SK-N-SH treated with all-trans-retinoic acid at 6 μM for 48 hours (cell line): ENCODE measurements around the gene MGLL.

ENCODE experiments used
- ARNTL ChIP-seq: fragments of 450-650 bp; formaldehyde crosslinking; IDR thresholded peaks from 2 replicates; pipeline ENCODE4 v1.5.0; 2020; ENCODE audit warnings: low read depth, mild to moderate bottlenecking, moderate library complexity, borderline replicate concordance
- CREB5 ChIP-seq: fragments of 250-450 bp; sonication (Bioruptor Pico); IDR thresholded peaks from 2 replicates; pipeline ENCODE4 v1.5.1; 2020; ENCODE audit warnings: low read depth, mild to moderate bottlenecking, moderate library complexity
- ESRRG ChIP-seq: fragments of 250-450 bp; sonication (Bioruptor Pico); IDR thresholded peaks from 2 replicates; pipeline ENCODE4 v1.6.1; 2021; ENCODE audit warnings: mild to moderate bottlenecking
- ISL1 ChIP-seq: fragments of 250-450 bp; sonication (Bioruptor Pico); IDR thresholded peaks from 2 replicates; pipeline ENCODE4 v2.1.2; 2022; ENCODE audit warnings: mild to moderate bottlenecking, moderate library complexity
- OSR1 ChIP-seq: fragments of 250-450 bp; sonication (Bioruptor Pico); IDR thresholded peaks from 2 replicates; pipeline ENCODE4 v1.8.0; 2022; ENCODE audit warnings: moderate library complexity, mild to moderate bottlenecking, inconsistent platforms
- PATZ1 ChIP-seq: fragments of 250-450 bp; sonication (Bioruptor Pico); IDR thresholded peaks from 2 replicates; pipeline ENCODE4 v1.8.0; 2020; ENCODE audit warnings: mild to moderate bottlenecking, moderate library complexity, borderline replicate concordance
- RARB ChIP-seq: fragments of 250-450 bp; sonication (Bioruptor Pico); IDR thresholded peaks from 2 replicates; pipeline ENCODE4 v1.8.0; 2021; ENCODE audit warnings: mild to moderate bottlenecking, moderate library complexity
- TCF4 ChIP-seq: fragments of 250-450 bp; sonication (Bioruptor Pico); IDR thresholded peaks from 2 replicates; pipeline ENCODE4 v1.8.0; 2021; ENCODE audit warnings: mild to moderate bottlenecking, moderate library complexity, borderline replicate concordance
- TOX ChIP-seq: fragments of 250-450 bp; sonication (Bioruptor Pico); IDR thresholded peaks from 2 replicates; pipeline ENCODE4 v1.8.0; 2021; ENCODE audit warnings: mild to moderate bottlenecking, moderate library complexity, borderline replicate concordance
- ZC3H10 ChIP-seq: fragments of 250-450 bp; sonication (Bioruptor Pico); IDR thresholded peaks from 2 replicates; pipeline ENCODE4 v1.5.1; 2021; ENCODE audit warnings: mild to moderate bottlenecking, moderate library complexity
- ZFP3 ChIP-seq: fragments of 250-450 bp; sonication (Bioruptor Pico); IDR thresholded peaks from 2 replicates; pipeline ENCODE4 v1.5.0; 2020; ENCODE audit warnings: mild to moderate bottlenecking, moderate library complexity
- ZFP30 ChIP-seq: fragments of 450-650 bp; formaldehyde crosslinking; IDR thresholded peaks from 2 replicates; pipeline ENCODE4 v1.5.0; 2022; ENCODE audit warnings: mild to moderate bottlenecking, moderate library complexity
- ZNF8 ChIP-seq: fragments of 450-650 bp; formaldehyde crosslinking; IDR thresholded peaks from 2 replicates; pipeline ENCODE4 v1.5.0; 2020; ENCODE audit warnings: mild to moderate bottlenecking, moderate library complexity

DNA sequence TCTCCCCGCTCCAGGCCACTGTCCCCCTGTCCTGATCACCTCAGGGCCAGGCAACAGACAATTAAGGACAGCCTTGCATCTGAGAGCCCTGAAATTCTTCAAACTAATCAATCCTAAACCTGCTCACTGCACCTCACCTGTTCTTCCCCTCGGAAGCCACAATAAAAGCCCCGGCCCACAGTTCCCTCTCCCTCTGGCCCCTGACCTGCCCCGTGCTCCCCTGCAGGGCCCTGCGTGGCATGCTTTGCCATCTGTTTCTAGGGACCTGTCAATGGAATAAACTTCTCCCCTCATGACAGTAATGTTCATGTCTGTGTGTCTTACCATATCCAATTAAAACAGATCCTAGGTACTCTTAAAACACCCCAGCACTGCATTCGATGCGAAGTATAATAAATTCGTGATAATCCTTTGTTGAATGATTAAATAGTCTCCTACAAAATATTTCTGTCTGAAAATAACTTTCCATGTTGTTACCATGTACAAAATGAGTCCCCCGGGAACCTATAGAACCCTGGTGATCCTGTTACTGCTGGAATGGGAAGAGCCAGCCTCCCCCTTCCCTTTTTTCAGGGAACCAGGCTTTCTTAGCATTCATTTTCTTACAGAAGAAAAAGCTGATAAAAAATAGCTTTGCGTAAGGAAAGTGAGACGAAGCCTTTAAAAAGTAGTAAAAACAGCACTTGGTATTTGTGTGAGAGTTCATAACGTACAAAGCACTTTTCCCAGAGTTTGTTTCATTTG lies 90.6 kb downstream of the MGLL start:
- TF ChIP-seq ZFP30 (CRISPR knock-in tag) (no peak), CREB5 (CRISPR knock-in tag) (no peak), ESRRG (no peak), ZNF8 (CRISPR knock-in tag) (no peak), RARB (CRISPR knock-in tag) (no peak), PATZ1 (CRISPR knock-in tag) (no peak), ARNTL (CRISPR knock-in tag) (no peak), ISL1 (no peak), TCF4 (CRISPR knock-in tag) (no peak), ZC3H10 (CRISPR knock-in tag) (no peak), TOX (no peak), OSR1 (CRISPR knock-in tag) (no peak), ZFP3 (CRISPR knock-in tag) (no peak)
